HG03175 (cell line): ENCODE data around the gene TSPO2.
"Not testable (repeated sequence)": the region's sequence is repeated elsewhere in the genome, so short reads cannot be mapped to it uniquely, and the experiment has no call there.

Source experiments
- ATAC-seq: cut with Tn5 transposase; IDR thresholded peaks from one replicate; pipeline ENCODE4 v1.9.1; 2021; ENCODE audit warnings: mild to moderate bottlenecking, moderate library complexity; ENCODE audit not compliant: unreplicated experiment

TSPO2 gene

GRCh38 chr6:41042226-41043055 lies at the start of gene TSPO2:
TSPO2 (plus strand) TSS chr6:41042467; CDS start chr6:41042986, 519 bp downstream.
- ATAC-seq, result no peak

- no peak for ATAC-seq
Measured at GRCh38 chr6:40992746-40993145, 49.5 kb upstream of the TSPO2 start.

GRCh38 chr6:40996591-40997233 lies 45.6 kb upstream of the TSPO2 start:
- no peak for ATAC-seq

GRCh38 chr6:40997234-40997957 lies 44.9 kb upstream of the TSPO2 start:
- no peak for ATAC-seq

GRCh38 chr6:40998661-40999060 lies 43.6 kb upstream of the TSPO2 start:
- ATAC-seq, result no peak

GRCh38 chr6:40999569-40999968 lies 42.7 kb upstream of the TSPO2 start:
- no peak for ATAC-seq

- ATAC-seq, result no peak
Measured at GRCh38 chr6:41000248-41000647, 42.0 kb upstream of the TSPO2 start.

- no peak for ATAC-seq
Measured at GRCh38 chr6:41002168-41002567, 40.1 kb upstream of the TSPO2 start.

- ATAC-seq, result not testable (repeated sequence)
Measured at GRCh38 chr6:41006217-41006616, 36.0 kb upstream of the TSPO2 start.

- ATAC-seq, result not testable (repeated sequence)
Measured at GRCh38 chr6:41006980-41007379, 35.3 kb upstream of the TSPO2 start.

- no peak for ATAC-seq
Measured at GRCh38 chr6:41008011-41008410, 34.3 kb upstream of the TSPO2 start.

GRCh38 chr6:41009669-41010068 lies 32.6 kb upstream of the TSPO2 start:
- no peak for ATAC-seq

- no peak for ATAC-seq
Measured at GRCh38 chr6:41011673-41012072, 30.6 kb upstream of the TSPO2 start.

- no peak for ATAC-seq
Measured at GRCh38 chr6:41013466-41014153, 28.7 kb upstream of the TSPO2 start.

GRCh38 chr6:41014780-41015179 lies 27.5 kb upstream of the TSPO2 start:
- ATAC-seq, result no peak

- ATAC-seq, result not testable (repeated sequence)
Measured at GRCh38 chr6:41015860-41016259, 26.4 kb upstream of the TSPO2 start.

- ATAC-seq, result no peak
Measured at GRCh38 chr6:41017663-41018062, 24.6 kb upstream of the TSPO2 start.

- ATAC-seq, result no peak
Measured at GRCh38 chr6:41021832-41022231, 20.4 kb upstream of the TSPO2 start.

- ATAC-seq, result no peak
Measured at GRCh38 chr6:41022294-41022693, 20.0 kb upstream of the TSPO2 start.

- ATAC-seq, result no peak
Measured at GRCh38 chr6:41023114-41023513, 19.2 kb upstream of the TSPO2 start.

- no peak for ATAC-seq
Measured at GRCh38 chr6:41025966-41026530, 16.2 kb upstream of the TSPO2 start.
